ENCODE results near the gene RNF130. TPM values are rescaled to one million over a fixed set of nuclear protein-coding genes. Genes with fewer than 3 reads are reported as not detected.
A peak's percentile ranks its signal among the peaks of the same experiment; 100 is the strongest.

The RNF130 gene
- total RNA-seq, 4 donors from 2014 or later, result 34.5 to 79.5 (median 55.6) TPM

- intact Hi-C loops (cut with DNase I; ENCODE audit: low total_unique reads), result no loop called here
- no peaks in the 10 kb centered on the region for H3K9me3 ChIP-seq
- H3K4me1 ChIP-seq, result peaks cover 10 to 17% of the 10 kb centered on the region in 2 donors
- TF ChIP-seq, protein P1, sequence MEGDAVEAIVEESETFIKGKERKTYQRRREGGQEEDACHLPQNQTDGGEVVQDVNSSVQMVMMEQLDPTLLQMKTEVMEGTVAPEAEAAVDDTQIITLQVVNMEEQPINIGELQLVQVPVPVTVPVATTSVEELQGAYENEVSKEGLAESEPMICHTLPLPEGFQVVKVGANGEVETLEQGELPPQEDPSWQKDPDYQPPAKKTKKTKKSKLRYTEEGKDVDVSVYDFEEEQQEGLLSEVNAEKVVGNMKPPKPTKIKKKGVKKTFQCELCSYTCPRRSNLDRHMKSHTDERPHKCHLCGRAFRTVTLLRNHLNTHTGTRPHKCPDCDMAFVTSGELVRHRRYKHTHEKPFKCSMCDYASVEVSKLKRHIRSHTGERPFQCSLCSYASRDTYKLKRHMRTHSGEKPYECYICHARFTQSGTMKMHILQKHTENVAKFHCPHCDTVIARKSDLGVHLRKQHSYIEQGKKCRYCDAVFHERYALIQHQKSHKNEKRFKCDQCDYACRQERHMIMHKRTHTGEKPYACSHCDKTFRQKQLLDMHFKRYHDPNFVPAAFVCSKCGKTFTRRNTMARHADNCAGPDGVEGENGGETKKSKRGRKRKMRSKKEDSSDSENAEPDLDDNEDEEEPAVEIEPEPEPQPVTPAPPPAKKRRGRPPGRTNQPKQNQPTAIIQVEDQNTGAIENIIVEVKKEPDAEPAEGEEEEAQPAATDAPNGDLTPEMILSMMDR (IDR thresholded peaks at IDR 0.05 in 4 of 5, conservative IDR thresholded peaks at IDR 0.05 in 1 of 5), result no peak
- no peak for TF ChIP-seq POLR2A (IDR thresholded peaks at IDR 0.05)
- H3K27ac ChIP-seq, result peak overlapping the region; percentile 23 to 76 (median 40)
- DNase-seq (no peak), ATAC-seq (peak; percentile 79 to 83)
- H3K36me3 ChIP-seq, result peaks cover 0 to 6% of the 10 kb centered on the region in 2 donors
- in situ Hi-C loops (cut with MboI; ENCODE audit: low sequenced_read_pairs in 4 of 4), result no loop called here
- H3K27me3 ChIP-seq, result no peaks in the 10 kb centered on the region
- no peak overlapping the region for H3K4me3 ChIP-seq
Measured at GRCh38 chr5:179954434-179954833, 117.1 kb downstream of the RNF130 start.

DNA sequence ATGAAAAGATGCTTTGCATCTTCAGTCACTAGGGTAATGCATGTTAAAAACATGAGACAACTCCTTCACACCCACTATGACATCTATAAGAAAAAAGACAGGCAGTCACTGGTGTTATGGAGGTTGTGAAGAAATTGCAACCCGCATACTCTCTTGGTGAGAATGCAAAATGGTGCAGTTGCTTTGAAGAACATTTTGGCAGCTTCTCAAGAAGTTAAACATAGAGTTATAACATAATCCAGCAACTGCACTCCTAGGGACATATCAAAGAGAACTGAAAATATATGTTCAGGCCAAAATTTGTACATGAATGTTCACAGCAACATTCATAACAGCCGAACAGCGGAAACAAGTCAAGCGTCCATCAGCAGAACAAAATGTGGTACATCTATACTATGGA lies 117.6 kb downstream of the RNF130 start:
- intact Hi-C loops (cut with DNase I; ENCODE audit: low total_unique reads), result no loop called here
- ATAC-seq (peak; percentile 16 to 37), DNase-seq (no peak)
- Histone ChIP-seq H3K9me3 (no peaks in the 10 kb centered on the region), H3K4me3 (no peak overlapping the region), H3K27ac (peak overlapping the region; percentile 23 to 76 (median 31)), H3K4me1 (peaks cover 10 to 17% of the 10 kb centered on the region in 2 donors), H3K36me3 (peaks cover 0 to 6% of the 10 kb centered on the region in 2 donors), H3K27me3 (no peaks in the 10 kb centered on the region)
- no peak for TF ChIP-seq POLR2A (IDR thresholded peaks at IDR 0.05)
- in situ Hi-C loops (cut with MboI; ENCODE audit: low sequenced_read_pairs in 4 of 4), result no loop called here

DNA sequence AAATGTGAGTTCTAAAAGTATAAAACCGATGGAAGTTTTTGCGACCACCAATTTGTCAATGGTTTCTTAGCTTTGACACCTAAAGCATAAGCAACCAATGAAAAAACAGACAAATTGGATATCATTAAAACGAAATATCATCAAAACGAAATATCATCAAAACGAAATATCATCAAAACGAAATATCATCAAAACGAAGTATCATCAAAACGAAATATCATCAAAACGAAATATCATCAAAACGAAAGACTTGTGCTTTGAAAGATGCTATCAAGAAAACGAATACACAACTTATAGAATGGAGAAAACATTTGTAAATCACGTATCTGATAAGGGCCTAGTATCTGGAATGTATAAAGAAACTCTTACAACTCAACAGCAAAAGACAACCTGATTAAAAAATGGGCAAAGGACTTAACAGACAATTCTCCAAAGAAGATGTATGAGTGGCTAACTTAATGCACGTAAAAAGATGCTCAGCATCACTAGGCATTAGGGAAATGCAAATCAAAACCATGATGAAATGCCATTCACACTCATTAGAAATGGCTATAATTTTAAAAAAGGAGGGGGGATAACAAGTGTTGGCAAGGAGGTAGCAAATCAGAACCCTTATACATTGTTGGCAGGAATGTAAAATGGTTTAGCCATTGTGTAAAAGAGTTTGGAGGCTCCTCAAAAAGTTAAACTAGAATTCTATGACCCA lies 134.4 kb downstream of the RNF130 start:
- ATAC-seq, result no peak
- TF ChIP-seq, protein P1 (IDR thresholded peaks at IDR 0.05 in 4 of 5, conservative IDR thresholded peaks at IDR 0.05 in 1 of 5), result no peak
- TF ChIP-seq POLR2A (IDR thresholded peaks at IDR 0.05), result no peak
- no peaks in the 10 kb centered on the region for H3K9me3 ChIP-seq
- intact Hi-C loops (cut with DNase I; ENCODE audit: low total_unique reads) (no loop called here), in situ Hi-C loops (cut with MboI; ENCODE audit: low sequenced_read_pairs in 4 of 4) (no loop called here)
- H3K4me3 ChIP-seq, result no peak overlapping the region
- no peaks in the 10 kb centered on the region for H3K27me3 ChIP-seq
- no peaks in the 10 kb centered on the region for H3K4me1 ChIP-seq
- DNase-seq, result no peak
- no peak overlapping the region for H3K27ac ChIP-seq
- H3K36me3 ChIP-seq, result no peaks in the 10 kb centered on the region

DNA sequence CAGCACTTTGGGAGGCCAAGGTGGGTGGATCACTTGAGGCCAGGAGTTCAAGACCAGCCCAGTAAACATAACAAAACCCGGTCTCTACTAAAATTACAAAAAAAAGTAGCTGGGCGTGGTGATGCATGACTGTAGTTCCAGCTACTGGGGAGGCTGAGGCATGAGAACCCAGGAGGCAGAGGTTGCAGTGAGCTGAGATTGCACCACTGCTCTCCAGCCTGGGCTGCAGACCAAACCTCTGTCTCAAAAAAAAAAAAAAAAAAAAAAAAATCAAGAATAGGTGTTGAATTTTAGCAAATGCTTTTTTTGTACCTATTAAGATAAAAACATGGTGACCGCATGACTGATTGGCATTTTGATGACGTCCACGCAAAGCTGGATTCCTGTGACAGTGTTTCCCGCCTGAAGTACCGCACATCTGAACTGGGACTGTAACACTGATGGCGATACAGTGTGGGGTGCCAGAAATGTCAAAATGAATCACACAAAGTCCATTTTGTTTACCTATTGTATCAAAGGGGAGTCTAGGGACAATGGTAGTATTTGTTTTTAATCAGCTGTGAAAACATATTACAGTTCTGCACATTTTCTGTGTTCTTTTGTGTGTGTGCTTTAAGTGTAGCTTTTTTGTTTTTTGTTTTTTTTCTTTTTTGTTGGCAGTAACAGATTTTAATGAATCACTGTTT lies 140.6 kb downstream of the RNF130 start:
- no peaks in the 10 kb centered on the region for H3K27me3 ChIP-seq
- ATAC-seq (no peak), DNase-seq (no peak)
- intact Hi-C loops (cut with DNase I; ENCODE audit: low total_unique reads), result no loop called here
- no peaks in the 10 kb centered on the region for H3K4me1 ChIP-seq
- in situ Hi-C loops (cut with MboI; ENCODE audit: low sequenced_read_pairs in 4 of 4), result no loop called here
- no peaks in the 10 kb centered on the region for H3K9me3 ChIP-seq
- H3K27ac ChIP-seq, result no peak overlapping the region
- no peak overlapping the region for H3K4me3 ChIP-seq
- H3K36me3 ChIP-seq, result no peaks in the 10 kb centered on the region
- TF ChIP-seq, protein P1 (IDR thresholded peaks at IDR 0.05 in 4 of 5, conservative IDR thresholded peaks at IDR 0.05 in 1 of 5), result no peak
- no peak for TF ChIP-seq POLR2A (IDR thresholded peaks at IDR 0.05)

GRCh38 chr5:179927824-179928223 lies 143.7 kb downstream of the RNF130 start:
- TF ChIP-seq, protein P1 (IDR thresholded peaks at IDR 0.05 in 4 of 5, conservative IDR thresholded peaks at IDR 0.05 in 1 of 5), result no peak
- no peak for TF ChIP-seq POLR2A (IDR thresholded peaks at IDR 0.05)
- Histone ChIP-seq H3K4me1 (no peaks in the 10 kb centered on the region), H3K4me3 (no peak overlapping the region), H3K9me3 (no peaks in the 10 kb centered on the region), H3K36me3 (no peaks in the 10 kb centered on the region), H3K27me3 (no peaks in the 10 kb centered on the region), H3K27ac (no peak overlapping the region)
- no peak for ATAC-seq
- DNase-seq, result no peak
- in situ Hi-C loops (cut with MboI; ENCODE audit: low sequenced_read_pairs in 4 of 4), result no loop called here
- intact Hi-C loops (cut with DNase I; ENCODE audit: low total_unique reads), result no loop called here

Measured in gastrocnemius medialis (tissue), 4 donors.